ENCODE data around the gene DPP6.

GRCh38 chr7:154425271-154425670 lies 373.1 kb downstream of the DPP6 start:
- TF ChIP-seq, protein P1, sequence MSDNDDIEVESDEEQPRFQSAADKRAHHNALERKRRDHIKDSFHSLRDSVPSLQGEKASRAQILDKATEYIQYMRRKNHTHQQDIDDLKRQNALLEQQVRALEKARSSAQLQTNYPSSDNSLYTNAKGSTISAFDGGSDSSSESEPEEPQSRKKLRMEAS (IDR thresholded peaks at IDR 0.05; ENCODE audit: low read depth, low read length): no peak
- TF ChIP-seq, protein P2, sequence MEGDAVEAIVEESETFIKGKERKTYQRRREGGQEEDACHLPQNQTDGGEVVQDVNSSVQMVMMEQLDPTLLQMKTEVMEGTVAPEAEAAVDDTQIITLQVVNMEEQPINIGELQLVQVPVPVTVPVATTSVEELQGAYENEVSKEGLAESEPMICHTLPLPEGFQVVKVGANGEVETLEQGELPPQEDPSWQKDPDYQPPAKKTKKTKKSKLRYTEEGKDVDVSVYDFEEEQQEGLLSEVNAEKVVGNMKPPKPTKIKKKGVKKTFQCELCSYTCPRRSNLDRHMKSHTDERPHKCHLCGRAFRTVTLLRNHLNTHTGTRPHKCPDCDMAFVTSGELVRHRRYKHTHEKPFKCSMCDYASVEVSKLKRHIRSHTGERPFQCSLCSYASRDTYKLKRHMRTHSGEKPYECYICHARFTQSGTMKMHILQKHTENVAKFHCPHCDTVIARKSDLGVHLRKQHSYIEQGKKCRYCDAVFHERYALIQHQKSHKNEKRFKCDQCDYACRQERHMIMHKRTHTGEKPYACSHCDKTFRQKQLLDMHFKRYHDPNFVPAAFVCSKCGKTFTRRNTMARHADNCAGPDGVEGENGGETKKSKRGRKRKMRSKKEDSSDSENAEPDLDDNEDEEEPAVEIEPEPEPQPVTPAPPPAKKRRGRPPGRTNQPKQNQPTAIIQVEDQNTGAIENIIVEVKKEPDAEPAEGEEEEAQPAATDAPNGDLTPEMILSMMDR (IDR thresholded peaks at IDR 0.05; ENCODE audit: low read depth, low read length): no peak
- no peak for TF ChIP-seq POLR2A (IDR thresholded peaks at IDR 0.05; ENCODE audit: extremely low read depth, insufficient read length)
- TF ChIP-seq MYC (IDR thresholded peaks at IDR 0.05; ENCODE audit: low read depth, low read length): no peak
